Gastrocnemius medialis (tissue), 4 donors: Measurements from ENCODE around the gene CCDC78. TPM values are rescaled to one million over a fixed set of nuclear protein-coding genes. Genes with fewer than 3 reads are reported as not detected.

ENCODE experiments used
- ATAC-seq, 2 donors: fragments of 150-250 bp; one replicate each; pipeline ENCODE4 v1.9.1; 2016
- DNase-seq, 2 donors: peaks; one replicate each; pipeline ENCODE4 v3.0.0-alpha.2; 2019
- H3K27ac ChIP-seq, 4 donors: fragments of 200-600 bp; sonication (generic); 1 replicate in 1 of 4; 2 replicates in 3 of 4; pipeline ENCODE4 v1.5.1; 2016 to 2018; ENCODE audit warnings: mild to moderate bottlenecking in 2 of 4, moderate library complexity in 1 of 4
- H3K27me3 ChIP-seq, 3 donors: fragments of 200-600 bp; sonication (generic) in 2 of 3; 1 replicate in 1 of 3; 2 replicates in 2 of 3; pipeline versions ENCODE4 v1.5.1 to v1.6.0; 2016 to 2019; ENCODE audit warnings: mild to moderate bottlenecking in 1 of 3, moderate library complexity in 1 of 3
- H3K36me3 ChIP-seq, 2 donors: fragments of 200-600 bp; sonication (generic) in 1 of 2; one replicate each; pipeline ENCODE4 v1.5.1; 2017 to 2018
- H3K4me1 ChIP-seq, 2 donors: fragments of 200-600 bp; sonication (generic) in 1 of 2; one replicate each; pipeline ENCODE4 v1.5.1; 2016 to 2017; ENCODE audit warnings: mild to moderate bottlenecking in 2 of 2
- H3K4me3 ChIP-seq, 4 donors: fragments of 200-600 bp; sonication (generic) in 3 of 4; 1 replicate in 1 of 4; 2 replicates in 3 of 4; pipeline ENCODE4 v1.5.1; 2016 to 2019; ENCODE audit warnings: mild to moderate bottlenecking in 2 of 4
- H3K9me3 ChIP-seq, 3 donors: fragments of 200-600 bp; sonication (generic) in 2 of 3; 1 replicate in 1 of 3; 2 replicates in 2 of 3; pipeline ENCODE4 v1.5.1; 2016 to 2019
- POLR2A ChIP-seq, 2 donors: fragments of 450-650 bp; IDR thresholded peaks; one replicate each; pipeline ENCODE4 v1.6.1; 2017; ENCODE audit warnings: antibody characterized with exemption in 2 of 2, mild to moderate bottlenecking in 2 of 2, moderate library complexity in 2 of 2
- in situ Hi-C, 4 donors: fragments of 200-750 bp; cut with MboI; loops; one replicate each; pipeline versions ENCODE4 v1.15.0 to v1.8.0; 2017; ENCODE audit warnings: low sequenced_read_pairs in 4 of 4
- intact Hi-C: fragments of 100-400 bp; cut with DNase I; formaldehyde crosslinking; loops from one replicate; pipeline ENCODE4 v1.15.1; 2023; ENCODE audit warnings: low total_unique reads
- total RNA-seq, 4 donors: library from RNA; depleted of rRNA; stranded (reverse); fragments of >200 nt; gene quantifications; one replicate each; pipeline versions ENCODE4 v1.1.0 to v1.2.3, GENCODE V29; 2016
- TF ChIP-seq, protein P1 (sequence below), 5 experiments: fragments of 450-650 bp in 3 of 5; fragments of 200-600 bp in 2 of 5; sonication (generic) in 2 of 5; IDR thresholded peaks in 4 of 5; conservative IDR thresholded peaks in 1 of 5; 1 replicate in 4 of 5; 2 replicates in 1 of 5; pipeline ENCODE4 v1.5.1; 2016 to 2019; ENCODE audit warnings: antibody characterized with exemption in 5 of 5, mild to moderate bottlenecking in 3 of 5, moderate library complexity in 3 of 5

CCDC78 gene
- total RNA-seq, 4 donors from 2014 or later: not detected

- intact Hi-C loops: loop anchor here (10.0 kb wide), 1 partner anchor 621 kb away; the partner anchor contains the start of gene UBE2I
- TF ChIP-seq, protein P1, sequence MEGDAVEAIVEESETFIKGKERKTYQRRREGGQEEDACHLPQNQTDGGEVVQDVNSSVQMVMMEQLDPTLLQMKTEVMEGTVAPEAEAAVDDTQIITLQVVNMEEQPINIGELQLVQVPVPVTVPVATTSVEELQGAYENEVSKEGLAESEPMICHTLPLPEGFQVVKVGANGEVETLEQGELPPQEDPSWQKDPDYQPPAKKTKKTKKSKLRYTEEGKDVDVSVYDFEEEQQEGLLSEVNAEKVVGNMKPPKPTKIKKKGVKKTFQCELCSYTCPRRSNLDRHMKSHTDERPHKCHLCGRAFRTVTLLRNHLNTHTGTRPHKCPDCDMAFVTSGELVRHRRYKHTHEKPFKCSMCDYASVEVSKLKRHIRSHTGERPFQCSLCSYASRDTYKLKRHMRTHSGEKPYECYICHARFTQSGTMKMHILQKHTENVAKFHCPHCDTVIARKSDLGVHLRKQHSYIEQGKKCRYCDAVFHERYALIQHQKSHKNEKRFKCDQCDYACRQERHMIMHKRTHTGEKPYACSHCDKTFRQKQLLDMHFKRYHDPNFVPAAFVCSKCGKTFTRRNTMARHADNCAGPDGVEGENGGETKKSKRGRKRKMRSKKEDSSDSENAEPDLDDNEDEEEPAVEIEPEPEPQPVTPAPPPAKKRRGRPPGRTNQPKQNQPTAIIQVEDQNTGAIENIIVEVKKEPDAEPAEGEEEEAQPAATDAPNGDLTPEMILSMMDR (IDR thresholded peaks at IDR 0.05 in 4 of 5, conservative IDR thresholded peaks at IDR 0.05 in 1 of 5): no peak
- peak; percentile 53 to 60 for TF ChIP-seq POLR2A (IDR thresholded peaks at IDR 0.05)
- in situ Hi-C loops: no loop called here
- Histone ChIP-seq H3K27me3 (no peaks in the 10 kb centered on the region), H3K27ac (peak within 1 kb of the TSS; percentile 73 to 87 (median 83)), H3K4me1 (peaks cover 35 to 57% of the 10 kb centered on the region in 2 donors), H3K9me3 (no peaks in the 10 kb centered on the region), H3K4me3 (peak within 1 kb of the TSS; percentile 84 to 87 (median 86)), H3K36me3 (peaks cover 0 to 33% of the 10 kb centered on the region in 2 donors)
- ATAC-seq: peak; percentile 72 to 76
- peak; percentile 94 for DNase-seq
Observed at GRCh38 chr16:684071-684794, 42.0 kb downstream of the CCDC78 start, which contains the start of gene JMJD8. Gene JMJD8 (minus strand): TSS chr16:684334. CDS start chr16:684319, 15 bp downstream.

- intact Hi-C loops (loop anchor here (10.0 kb wide), 1 partner anchor 621 kb away; the partner anchor contains the start of gene UBE2I), in situ Hi-C loops (no loop called here)
- ATAC-seq: no peak
Observed at GRCh38 chr16:683396-684070, 42.7 kb downstream of the CCDC78 start.

DNA sequence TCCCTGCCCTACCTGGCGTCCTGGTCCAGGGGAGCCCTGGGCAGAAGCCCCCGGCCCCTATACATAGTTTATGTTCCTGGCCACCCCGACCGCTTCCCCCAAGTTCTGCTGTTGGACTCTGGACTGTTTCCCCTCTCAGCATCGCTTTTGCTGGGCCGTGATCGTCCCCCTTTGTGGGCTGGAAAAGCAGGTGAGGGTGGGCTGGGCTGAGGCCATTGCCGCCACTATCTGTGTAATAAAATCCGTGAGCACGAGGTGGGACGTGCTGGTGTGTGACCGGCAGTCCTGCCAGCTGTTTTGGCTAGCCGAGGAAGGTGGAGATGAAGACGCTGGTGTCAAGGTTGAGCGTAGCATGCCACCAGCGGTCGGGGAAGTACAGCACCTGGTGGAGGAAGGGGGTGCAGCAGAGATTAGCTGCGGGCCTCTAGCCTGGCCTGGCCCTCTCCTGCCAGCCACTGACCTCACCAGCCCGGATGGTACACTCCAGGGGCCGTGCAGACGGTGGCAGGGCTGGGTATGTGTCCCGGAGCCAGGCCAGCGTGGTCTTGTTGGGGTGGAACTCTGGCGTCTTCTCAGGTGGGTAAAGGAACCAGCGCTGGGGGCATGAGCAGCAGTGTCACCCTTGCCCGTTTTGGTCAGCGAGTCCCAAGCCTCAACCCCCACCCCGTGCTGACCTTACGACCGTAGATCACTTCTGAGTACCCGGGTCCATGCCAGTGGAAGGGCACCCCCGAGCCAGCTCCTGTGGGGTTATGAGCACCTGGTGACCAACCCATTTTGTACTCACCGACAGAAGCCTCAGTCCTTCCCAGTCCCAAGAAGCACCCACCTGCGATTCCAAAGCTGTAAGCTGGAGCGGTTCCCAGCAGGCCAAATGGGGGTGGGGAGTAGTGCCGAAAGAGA is 43.5 kb downstream of the CCDC78 start:
- intact Hi-C loops: loop anchor here (10.0 kb wide), 1 partner anchor 622 kb away; the partner anchor contains the start of gene UBE2I
- H3K9me3 ChIP-seq: no peaks in the 10 kb centered on the region
- no peak for TF ChIP-seq POLR2A (IDR thresholded peaks at IDR 0.05)
- TF ChIP-seq, protein P1 (IDR thresholded peaks at IDR 0.05 in 4 of 5, conservative IDR thresholded peaks at IDR 0.05 in 1 of 5): no peak

More at GRCh38 chr16:683396-684070, 42.7 kb downstream of the CCDC78 start:
- Histone ChIP-seq H3K9me3 (no peaks in the 10 kb centered on the region), H3K27me3 (no peaks in the 10 kb centered on the region), H3K4me1 (peaks cover 28 to 54% of the 10 kb centered on the region in 2 donors), H3K36me3 (peaks cover 0 to 33% of the 10 kb centered on the region in 2 donors), H3K27ac (peak overlapping the region; percentile 73 to 87 (median 83)), H3K4me3 (peak overlapping the region; percentile 84 to 87 (median 86))
- peak in 1 of 2 donors; percentile 25 for DNase-seq
- no peak for TF ChIP-seq POLR2A (IDR thresholded peaks at IDR 0.05)

GRCh38 chr16:681746-682427 is 44.4 kb downstream of the CCDC78 start:
- peak in 1 of 2 donors; percentile 36 for DNase-seq

More for the DNA sequence above, 43.5 kb downstream of the CCDC78 start:
- Histone ChIP-seq H3K36me3 (peaks cover 0 to 33% of the 10 kb centered on the region in 2 donors), H3K4me3 (peak overlapping the region in 1 of 4 donors; percentile 86), H3K27ac (peak overlapping the region in 2 of 4 donors; percentile 73 to 100), H3K27me3 (no peaks in the 10 kb centered on the region), H3K4me1 (peaks cover 27 to 49% of the 10 kb centered on the region in 2 donors)
- ATAC-seq: no peak
- peak in 1 of 2 donors; percentile 27 for DNase-seq
- in situ Hi-C loops: no loop called here

More at GRCh38 chr16:681746-682427, 44.4 kb downstream of the CCDC78 start:
- Histone ChIP-seq H3K27me3 (no peaks in the 10 kb centered on the region), H3K4me3 (peak overlapping the region in 3 of 4 donors; percentile 65 to 82 (median 76)), H3K27ac (peak overlapping the region; percentile 89 to 100 (median 98)), H3K36me3 (peaks cover 0 to 29% of the 10 kb centered on the region in 2 donors), H3K4me1 (peaks cover 27 to 49% of the 10 kb centered on the region in 2 donors), H3K9me3 (no peaks in the 10 kb centered on the region)
- in situ Hi-C loops: no loop called here
- no peak for TF ChIP-seq POLR2A (IDR thresholded peaks at IDR 0.05)
- TF ChIP-seq, protein P1 (IDR thresholded peaks at IDR 0.05 in 4 of 5, conservative IDR thresholded peaks at IDR 0.05 in 1 of 5): no peak
- no peak for ATAC-seq
- intact Hi-C loops: loop anchor here (10.0 kb wide), 1 partner anchor 623 kb away; the partner anchor contains the start of gene UBE2I
